HG02571 (cell line): ENCODE results near the gene SPACA1.
"Not testable (repeated sequence)": the region's sequence is repeated elsewhere in the genome, so short reads cannot be mapped to it uniquely, and the experiment has no call there.

Experiments
- ATAC-seq: cut with Tn5 transposase; IDR thresholded peaks from one replicate; pipeline ENCODE4 v1.9.1; 2021; ENCODE audit warnings: mild to moderate bottlenecking, moderate library complexity; ENCODE audit not compliant: unreplicated experiment

The SPACA1 gene

GRCh38 chr6:88047510-88048150, at the start of gene SPACA1:
TSS of gene SPACA1 (plus strand) at chr6:88047841. CDS start at chr6:88047906, 65 bp downstream.
- no peak for ATAC-seq

- ATAC-seq, result no peak
Observed at GRCh38 chr6:88000713-88001112, 46.9 kb upstream of the SPACA1 start.

GRCh38 chr6:88001279-88001678, 46.4 kb upstream of the SPACA1 start:
- not testable (repeated sequence) for ATAC-seq

- ATAC-seq, result no peak
Observed at GRCh38 chr6:88004707-88005106, 42.9 kb upstream of the SPACA1 start.

- ATAC-seq, result no peak
Observed at GRCh38 chr6:88006557-88006956, 41.1 kb upstream of the SPACA1 start.

GRCh38 chr6:88008411-88008810, 39.2 kb upstream of the SPACA1 start:
- no peak for ATAC-seq

- ATAC-seq, result no peak
Observed at GRCh38 chr6:88008831-88009231, 38.8 kb upstream of the SPACA1 start.

- no peak for ATAC-seq
Observed at GRCh38 chr6:88013015-88013414, 34.6 kb upstream of the SPACA1 start.

GRCh38 chr6:88013554-88013953, 34.1 kb upstream of the SPACA1 start:
- no peak for ATAC-seq

GRCh38 chr6:88020439-88020838, 27.2 kb upstream of the SPACA1 start:
- no peak for ATAC-seq

- no peak for ATAC-seq
Observed at GRCh38 chr6:88024696-88025095, 22.9 kb upstream of the SPACA1 start.

- no peak for ATAC-seq
Observed at GRCh38 chr6:88031550-88031949, 16.1 kb upstream of the SPACA1 start.

- no peak for ATAC-seq
Observed at GRCh38 chr6:88044530-88044929, 3.1 kb upstream of the SPACA1 start.

GRCh38 chr6:88045521-88046136, 2.0 kb upstream of the SPACA1 start:
- ATAC-seq, result no peak

- ATAC-seq, result no peak
Observed at GRCh38 chr6:88048578-88048977, 937 bp downstream of the SPACA1 start.

- no peak for ATAC-seq
Observed at GRCh38 chr6:88050140-88050818, 2.6 kb downstream of the SPACA1 start.

GRCh38 chr6:88059191-88059590, 11.6 kb downstream of the SPACA1 start:
- ATAC-seq, result no peak

GRCh38 chr6:88062376-88062775, 14.7 kb downstream of the SPACA1 start:
- ATAC-seq, result no peak

- ATAC-seq, result no peak
Observed at GRCh38 chr6:88072462-88072861, 24.8 kb downstream of the SPACA1 start.

GRCh38 chr6:88074791-88075190, 27.1 kb downstream of the SPACA1 start:
- no peak for ATAC-seq

GRCh38 chr6:88077305-88077704, 29.7 kb downstream of the SPACA1 start:
- no peak for ATAC-seq

GRCh38 chr6:88086792-88087191, 39.2 kb downstream of the SPACA1 start:
- no peak for ATAC-seq
